Thyroid gland (tissue), 4 donors: ENCODE results near the gene LRRC8B. TPM values are rescaled to one million over a fixed set of nuclear protein-coding genes. Genes with fewer than 3 reads are reported as not detected.
"Not testable (repeated sequence)": the region's sequence is repeated elsewhere in the genome, so short reads cannot be mapped to it uniquely, and the experiment has no call there.

ENCODE experiments used
- DNase-seq, 2 donors: peaks; one replicate each; pipeline ENCODE4 v3.0.0-alpha.2; 2019
- H3K27ac ChIP-seq, 3 donors: fragments of 200-600 bp; sonication (generic); 1 replicate in 2 of 3; 2 replicates in 1 of 3; pipeline ENCODE4 v1.5.1; 2016 to 2019; ENCODE audit warnings: mild to moderate bottlenecking in 1 of 3, moderate library complexity in 1 of 3
- H3K27me3 ChIP-seq: fragments of 200-600 bp; sonication (generic); one replicate; pipeline ENCODE4 v1.5.1; 2019
- H3K36me3 ChIP-seq, 2 donors: fragments of 200-600 bp; sonication (generic); one replicate each; pipeline ENCODE4 v1.5.1; 2016 to 2019
- H3K4me1 ChIP-seq, 2 donors: fragments of 200-600 bp; sonication (generic); one replicate each; pipeline ENCODE4 v1.5.1; 2017 to 2019
- H3K4me3 ChIP-seq, 3 donors: fragments of 200-600 bp; sonication (generic); replicated peaks in 1 of 3; 1 replicate in 2 of 3; 2 replicates in 1 of 3; pipeline ENCODE4 v1.5.1; 2016; ENCODE audit warnings: mild to moderate bottlenecking in 1 of 3
- H3K9me3 ChIP-seq: fragments of 200-600 bp; sonication (generic); one replicate; pipeline ENCODE4 v1.5.1; 2017
- CTCF ChIP-seq, 6 experiments: fragments of 200-600 bp in 3 of 6; fragments of 450-650 bp in 3 of 6; sonication (generic) in 3 of 6; IDR thresholded peaks; one replicate each; pipeline ENCODE4 v1.5.1; 2016 to 2019; ENCODE audit warnings: antibody characterized with exemption in 6 of 6, mild to moderate bottlenecking in 2 of 6, inconsistent platforms in 1 of 6, moderate library complexity in 1 of 6
- POLR2A ChIP-seq, 2 donors: fragments of 450-650 bp; IDR thresholded peaks; one replicate each; pipeline ENCODE4 v1.6.1; 2017; ENCODE audit warnings: antibody characterized with exemption in 2 of 2, mild to moderate bottlenecking in 2 of 2, moderate library complexity in 1 of 2
- WGBS, 2 donors: methylation state at CpG; one replicate each; pipeline ENCODE4 v1.1.5; 2017; 5-methylcytosine and 5-hydroxymethylcytosine counted together
- intact Hi-C: fragments of 100-400 bp; cut with DNase I; formaldehyde crosslinking; loops from one replicate; pipeline ENCODE4 v1.15.1; 2023
- total RNA-seq, 4 donors: library from RNA; depleted of rRNA; stranded (reverse); fragments of >200 nt; gene quantifications; one replicate each; pipeline ENCODE4 v1.2.3, GENCODE V29; 2016

Gene LRRC8B
- total RNA-seq, 4 donors from 2014 or later, result 11.5 to 27.8 (median 24.4) TPM

GRCh38 chr1:89499320-89499719, 25.3 kb upstream of the LRRC8B start:
- H3K9me3 ChIP-seq, result no peaks in the 10 kb centered on the region
- 57% methylated on average over 6 of the region's 6 CpGs for WGBS, 2 donors
- no peak overlapping the region for H3K27ac ChIP-seq
- H3K36me3 ChIP-seq, result no peaks in the 10 kb centered on the region
- TF ChIP-seq POLR2A (IDR thresholded peaks at IDR 0.05), result no peak
- no peak for TF ChIP-seq CTCF (IDR thresholded peaks at IDR 0.05)
- H3K4me3 ChIP-seq, result no peak overlapping the region
- no peaks in the 10 kb centered on the region for H3K27me3 ChIP-seq
- no peaks in the 10 kb centered on the region for H3K4me1 ChIP-seq
- intact Hi-C loops, result no loop called here
- peak; percentile 24 to 38 for DNase-seq

GRCh38 chr1:89502042-89502441, 22.6 kb upstream of the LRRC8B start:
- Histone ChIP-seq H3K27ac (no peak overlapping the region), H3K9me3 (no peaks in the 10 kb centered on the region), H3K27me3 (no peaks in the 10 kb centered on the region), H3K4me3 (no peak overlapping the region), H3K36me3 (no peaks in the 10 kb centered on the region), H3K4me1 (no peaks in the 10 kb centered on the region)
- WGBS, 2 donors, result 82 to 83% methylated on average over 2 of the region's 2 CpGs
- TF ChIP-seq CTCF (IDR thresholded peaks at IDR 0.05), result no peak
- no peak for TF ChIP-seq POLR2A (IDR thresholded peaks at IDR 0.05)
- intact Hi-C loops, result no loop called here
- no peak for DNase-seq

DNA sequence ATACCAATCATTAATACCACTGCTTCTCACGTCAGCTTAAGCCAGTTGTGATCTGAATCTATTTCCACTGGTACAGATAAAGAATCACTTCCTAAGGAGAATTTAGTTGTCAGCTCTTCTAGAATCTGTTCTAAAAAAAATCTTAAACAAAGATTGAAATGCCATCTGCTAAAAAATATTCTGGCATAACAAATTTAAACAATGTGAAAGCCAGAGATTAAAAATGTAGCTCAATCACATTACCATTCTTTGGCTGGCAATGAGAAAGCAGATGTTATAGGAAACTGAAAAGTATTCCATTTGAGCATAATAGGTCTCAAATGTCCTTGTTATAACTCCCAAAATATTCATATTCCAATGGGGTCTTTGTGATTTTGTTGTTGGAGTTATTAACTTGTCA, 21.7 kb upstream of the LRRC8B start:
- intact Hi-C loops, result no loop called here
- H3K4me3 ChIP-seq, result no peak overlapping the region
- WGBS, 2 donors, result 85 to 94% methylated on average over 1 of the region's 1 CpG

GRCh38 chr1:89503690-89504089, 20.9 kb upstream of the LRRC8B start:
- Histone ChIP-seq H3K27ac (no peak overlapping the region), H3K9me3 (no peaks in the 10 kb centered on the region), H3K27me3 (no peaks in the 10 kb centered on the region), H3K36me3 (no peaks in the 10 kb centered on the region), H3K4me1 (no peaks in the 10 kb centered on the region), H3K4me3 (no peak overlapping the region)
- no peak for TF ChIP-seq CTCF (IDR thresholded peaks at IDR 0.05)
- TF ChIP-seq POLR2A (IDR thresholded peaks at IDR 0.05), result no peak
- intact Hi-C loops, result no loop called here
- no peak for DNase-seq
- WGBS, 2 donors, result 37 to 83% methylated on average over 2 of the region's 2 CpGs

More for the DNA sequence above, 21.7 kb upstream of the LRRC8B start:
- TF ChIP-seq CTCF (IDR thresholded peaks at IDR 0.05), result no peak
- no peak for TF ChIP-seq POLR2A (IDR thresholded peaks at IDR 0.05)
- H3K9me3 ChIP-seq, result no peaks in the 10 kb centered on the region
- no peak overlapping the region for H3K27ac ChIP-seq
- no peaks in the 10 kb centered on the region for H3K27me3 ChIP-seq
- H3K36me3 ChIP-seq, result no peaks in the 10 kb centered on the region
- no peaks in the 10 kb centered on the region for H3K4me1 ChIP-seq
- no peak for DNase-seq

DNA sequence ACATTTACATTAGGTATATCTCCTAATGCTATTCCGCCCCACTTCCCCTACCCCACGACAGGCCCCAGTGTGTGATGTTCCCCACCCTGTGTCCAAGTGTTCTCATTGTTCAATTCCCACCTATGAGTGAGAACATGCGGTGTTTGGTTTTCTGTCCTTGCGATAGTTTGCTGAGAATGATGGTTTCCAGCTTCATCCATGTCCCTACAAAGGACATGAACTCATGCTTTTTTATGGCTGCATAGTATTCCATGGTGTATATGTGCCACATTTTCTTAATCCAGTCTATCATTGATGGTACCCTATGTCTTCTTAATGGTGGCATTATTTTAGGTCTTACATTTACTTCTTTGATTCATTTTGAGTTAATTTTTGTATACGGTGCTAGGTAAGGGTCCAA, 14.6 kb upstream of the LRRC8B start:
- DNase-seq, H3K36me3 ChIP-seq, H3K9me3 ChIP-seq, H3K4me3 ChIP-seq, H3K4me1 ChIP-seq, H3K27me3 ChIP-seq, H3K27ac ChIP-seq, intact Hi-C loops: not testable (repeated sequence)
- WGBS, 2 donors, result 93 to 94% methylated on average over 5 of the region's 5 CpGs
